Right lung (tissue), 5 donors: ENCODE measurements around the gene BICD2. TPM values are rescaled to one million over a fixed set of nuclear protein-coding genes. Genes with fewer than 3 reads are reported as not detected.

Experiments
- DNase-seq, 2 donors: peaks; one replicate each; pipeline ENCODE4 v3.0.0-alpha.2; 2013
- polyA plus RNA-seq, 5 donors: library from polyadenylated mRNA; unstranded; fragments of 120-200 nt; gene quantifications; one replicate each; pipeline versions ENCODE4 v1.2.1 to v1.2.3, GENCODE V29; 2013; ENCODE audit warnings: inconsistent platforms in 1 of 5, low replicate concordance in 1 of 5; ENCODE audit not compliant: insufficient read length in 5 of 5, insufficient read depth in 1 of 5

The BICD2 gene
- polyA plus RNA-seq, 5 donors = 23.2 to 27.0 (median 25.4) TPM

DNA sequence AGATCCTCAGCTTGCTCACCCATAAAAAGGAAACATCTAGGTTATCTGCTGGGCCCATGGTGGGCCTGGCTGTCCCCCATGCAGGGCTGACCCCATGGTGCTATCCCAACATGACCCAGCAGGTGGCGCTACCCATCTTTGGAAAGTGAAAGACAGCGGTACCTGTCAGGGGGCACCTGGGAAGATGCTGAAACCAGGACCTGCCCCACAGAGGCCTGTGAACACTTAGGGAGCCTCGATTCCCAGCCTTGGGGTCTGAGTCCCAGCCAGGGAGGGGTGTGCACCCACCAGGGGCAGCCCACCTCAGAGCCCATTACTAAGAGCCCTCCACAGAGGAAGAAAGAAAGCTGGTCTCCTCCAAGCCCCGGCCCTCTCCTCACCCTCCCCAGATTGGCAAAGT is 48.1 kb downstream of the BICD2 start:
- DNase-seq = no peak

GRCh38 chr9:92715488-92716231 is 49.0 kb downstream of the BICD2 start:
- DNase-seq = no peak

GRCh38 chr9:92714787-92715487 is 49.7 kb downstream of the BICD2 start:
- no peak for DNase-seq

GRCh38 chr9:92714016-92714415 is 50.6 kb downstream of the BICD2 start:
- no peak for DNase-seq

GRCh38 chr9:92713528-92713927 is 51.1 kb downstream of the BICD2 start:
- no peak for DNase-seq

- DNase-seq = no peak
Measured at GRCh38 chr9:92712767-92713166, 51.9 kb downstream of the BICD2 start.

DNA sequence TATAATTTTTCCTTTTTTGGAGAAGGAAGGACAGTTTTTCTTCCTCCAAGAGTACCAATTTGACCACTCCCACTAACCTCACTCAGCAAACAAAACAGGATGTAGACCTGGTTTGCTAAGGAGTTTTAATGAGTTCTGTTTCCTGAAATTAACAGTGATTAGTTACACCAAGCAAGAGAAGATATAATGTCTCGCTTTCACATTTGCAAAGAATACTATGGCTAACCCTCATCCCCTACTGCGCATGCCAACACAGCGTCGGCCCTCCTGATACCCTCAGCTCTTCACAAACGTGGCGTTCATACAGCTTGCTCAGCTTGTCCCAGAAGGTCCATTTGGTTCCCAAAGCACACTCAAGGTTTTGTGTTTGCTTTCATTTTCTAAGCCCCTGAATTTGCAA is 52.8 kb downstream of the BICD2 start:
- DNase-seq = no peak

DNA sequence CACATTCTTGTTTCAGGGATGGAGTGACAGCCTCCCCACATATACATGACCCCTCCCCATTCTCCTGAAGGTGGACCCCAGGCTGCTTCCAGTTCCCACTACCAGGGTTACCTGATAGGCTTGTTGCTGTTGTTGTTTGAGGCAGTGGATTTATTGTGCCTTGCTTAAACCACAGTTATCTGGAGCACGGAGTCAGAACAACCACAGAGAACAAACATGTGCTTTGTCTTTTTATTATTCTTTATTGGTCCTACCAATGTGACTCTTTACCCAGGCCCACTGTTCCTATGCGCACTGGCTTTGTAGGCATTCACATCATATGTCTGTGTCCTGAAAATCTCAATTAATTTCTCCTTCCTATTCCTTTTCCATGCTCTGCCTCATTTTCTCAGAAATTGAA is 53.5 kb downstream of the BICD2 start:
- no peak for DNase-seq

DNA sequence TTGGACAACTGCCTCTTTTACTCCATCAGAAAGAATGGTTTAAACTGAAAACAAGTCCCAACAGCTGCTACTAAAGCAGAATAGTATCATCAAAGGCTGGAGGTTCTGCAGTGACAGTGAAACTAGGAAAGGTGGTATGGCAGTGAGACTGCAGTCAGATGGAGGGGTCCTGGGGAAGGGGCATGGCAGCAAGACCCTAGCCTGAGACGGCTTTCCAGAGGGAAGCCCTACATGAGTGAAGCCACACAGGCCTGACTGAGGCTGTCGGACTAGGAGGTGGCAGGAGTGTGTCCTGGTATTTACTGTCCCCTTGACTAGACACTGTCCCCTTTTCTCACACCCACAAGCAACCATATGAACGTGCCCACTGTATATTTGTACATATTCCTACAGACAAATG is 54.3 kb downstream of the BICD2 start:
- DNase-seq = no peak

GRCh38 chr9:92709954-92710353 is 54.7 kb downstream of the BICD2 start:
- no peak for DNase-seq

- no peak for DNase-seq
Measured at GRCh38 chr9:92709240-92709639, 55.4 kb downstream of the BICD2 start.

GRCh38 chr9:92707530-92707929 is 57.1 kb downstream of the BICD2 start:
- DNase-seq = no peak

DNA sequence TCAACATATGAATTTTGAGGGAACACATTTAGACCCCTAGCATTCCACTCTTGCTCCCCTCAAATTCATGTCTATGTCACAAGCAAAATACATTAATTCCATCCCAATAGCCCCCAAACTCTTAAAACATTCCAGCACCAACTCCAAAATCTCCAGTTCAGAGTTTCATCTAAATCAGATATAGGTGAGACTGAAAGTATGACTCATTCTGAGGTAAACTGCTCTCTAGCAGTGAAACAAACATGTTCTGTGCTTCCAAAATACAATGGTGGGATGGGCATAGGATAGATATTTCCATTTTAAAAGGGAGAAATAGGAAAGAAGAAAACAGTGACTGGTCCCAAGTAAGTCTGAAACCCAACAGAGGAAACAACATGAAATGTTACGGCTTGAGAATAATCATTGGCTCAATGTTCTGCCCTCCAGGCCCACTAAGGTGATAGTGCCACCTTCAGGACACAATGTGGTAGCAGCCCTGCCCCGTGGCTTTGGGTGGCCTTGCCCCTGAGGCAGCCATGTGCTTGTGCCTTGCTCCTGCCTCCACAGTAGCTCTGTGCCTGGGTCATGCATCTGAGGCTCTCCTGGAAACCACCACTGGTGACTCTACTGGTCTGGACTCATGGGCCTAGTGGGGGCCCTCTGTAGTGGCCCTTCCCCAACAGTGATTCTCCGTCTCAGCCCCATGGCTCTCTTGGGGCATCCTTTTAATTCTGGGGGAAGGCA is 58.3 kb downstream of the BICD2 start:
- DNase-seq = no peak

DNA sequence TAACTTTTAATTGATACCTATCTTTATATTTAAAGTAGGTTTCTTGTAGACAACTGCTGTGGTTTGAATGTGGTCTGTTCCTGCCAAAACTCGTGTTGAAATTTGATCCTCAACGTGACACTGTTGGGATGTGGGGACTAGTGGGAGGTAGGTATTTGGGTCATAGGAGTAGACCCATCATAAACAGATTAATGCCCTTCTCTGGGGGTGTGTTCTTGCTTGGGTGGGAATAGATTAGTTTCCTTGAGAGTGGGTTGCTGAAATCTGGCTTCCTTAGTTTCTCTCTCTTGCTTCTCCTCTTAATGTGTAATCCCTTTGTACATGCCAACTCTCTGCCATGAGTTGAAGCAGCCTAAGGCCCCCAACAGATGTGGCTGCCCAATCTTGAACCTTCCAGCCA is 60.1 kb downstream of the BICD2 start:
- no peak for DNase-seq

DNA sequence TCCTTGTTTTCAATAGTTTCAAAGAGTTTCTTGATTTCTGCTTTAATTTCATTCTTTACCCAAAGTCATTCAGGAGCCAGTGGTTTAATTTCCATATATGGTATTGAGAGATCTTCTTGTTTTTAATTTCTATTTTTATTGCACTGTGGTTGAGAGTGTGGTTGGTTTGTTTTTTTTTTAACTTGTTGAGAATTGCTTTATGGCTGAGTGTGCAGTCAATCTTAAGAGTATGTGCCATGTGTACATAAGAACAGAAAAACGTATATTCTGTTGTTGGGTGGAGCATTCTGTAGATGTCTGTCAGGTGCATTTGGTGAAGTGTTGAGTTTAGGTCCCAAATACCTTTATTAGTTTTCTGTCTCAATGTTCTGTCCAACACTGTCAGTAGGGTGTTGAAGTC is 68.0 kb downstream of the BICD2 start:
- DNase-seq = no peak

DNA sequence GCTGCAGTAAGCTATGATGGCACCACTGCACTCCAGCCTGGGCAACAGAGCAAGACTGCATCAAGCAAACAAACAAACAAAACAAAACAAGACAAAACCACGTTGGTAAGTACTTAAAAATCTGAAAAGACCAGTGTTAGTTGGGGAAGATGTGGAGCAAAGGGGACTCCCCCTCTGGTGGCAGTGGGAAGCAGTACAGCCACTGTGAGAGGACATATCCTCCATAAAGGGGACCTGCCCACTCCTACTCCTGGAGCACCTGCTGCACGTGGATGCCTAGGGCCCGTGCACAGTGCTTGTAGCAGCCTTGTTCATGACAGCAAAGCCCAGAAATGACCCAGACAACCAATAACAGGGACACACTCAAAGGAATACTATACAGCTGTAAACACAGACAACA is 77.7 kb downstream of the BICD2 start:
- no peak for DNase-seq

- no peak for DNase-seq
Measured at GRCh38 chr9:92685022-92685421, 79.6 kb downstream of the BICD2 start.

DNA sequence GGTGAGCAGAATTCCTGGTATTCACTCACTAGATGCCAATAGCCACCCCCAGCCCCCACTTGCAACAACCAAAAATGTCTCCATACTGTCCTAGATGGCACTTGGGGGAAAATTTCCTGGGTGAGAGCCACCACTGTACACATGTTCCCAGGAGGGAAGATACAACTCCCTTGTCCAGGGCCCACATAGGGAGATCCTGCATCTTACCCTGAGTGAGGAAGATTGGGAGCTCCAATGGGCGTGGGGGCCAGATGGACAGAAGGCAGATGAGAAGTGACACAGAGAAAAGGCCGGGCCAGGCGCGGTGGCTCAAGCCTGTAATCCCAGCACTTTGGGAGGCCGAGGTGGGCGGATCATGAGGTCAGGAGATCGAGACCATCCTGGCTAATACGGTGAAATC is 82.4 kb downstream of the BICD2 start:
- DNase-seq = no peak

- DNase-seq = no peak
Measured at GRCh38 chr9:92680166-92681119, 84.2 kb downstream of the BICD2 start.

DNA sequence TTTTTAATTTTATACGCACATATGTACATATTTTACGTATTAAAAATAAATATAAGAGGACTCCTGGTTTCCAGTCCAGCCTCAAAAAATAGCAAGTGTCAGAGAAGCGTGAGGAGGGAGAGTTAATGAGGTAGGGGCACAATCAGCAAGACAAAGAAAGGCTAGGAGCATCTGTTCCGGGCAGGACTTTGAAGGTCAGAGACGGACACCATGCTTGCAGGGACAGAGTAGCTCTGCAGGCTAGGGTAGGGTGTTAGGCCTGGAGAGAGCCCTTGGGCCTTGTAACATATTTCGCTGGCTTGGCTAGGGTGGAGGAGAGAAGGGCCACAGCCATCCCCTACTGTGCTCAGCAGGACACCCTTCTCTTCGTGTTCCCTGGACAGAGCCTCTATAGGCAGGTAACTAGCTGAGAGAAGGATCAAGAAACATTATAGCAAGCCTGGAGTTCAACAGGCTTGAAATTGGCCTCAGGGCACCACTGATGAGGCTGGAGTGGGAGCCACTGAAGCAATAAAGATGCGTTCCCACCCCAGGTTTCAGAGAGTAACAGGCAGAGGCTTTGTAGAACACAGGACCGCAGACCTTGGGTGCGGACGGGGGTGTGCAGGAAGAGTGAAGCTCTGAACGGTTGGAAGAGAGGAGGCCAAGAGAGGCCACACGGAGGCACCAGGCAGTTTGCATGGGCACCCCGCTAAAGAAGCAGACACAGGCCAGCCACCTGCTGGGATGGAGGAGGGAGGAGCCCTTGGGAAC is 85.0 kb downstream of the BICD2 start:
- no peak for DNase-seq

GRCh38 chr9:92671323-92671722 is 93.3 kb downstream of the BICD2 start:
- DNase-seq = peak; percentile 5 to 6
